Brain microvascular endothelial cell (primary cell): Measurements from ENCODE around the gene POLR3C.

ENCODE experiments used
- DNase-seq: peaks from one replicate; pipeline ENCODE4 v3.0.0-alpha.2; 2020
- H3K27ac ChIP-seq: fragments of 250-450 bp; sonication (Bioruptor Pico); 2 replicates; pipeline ENCODE4 v1.5.1; 2020; ENCODE audit warnings: mild to moderate bottlenecking, moderate library complexity
- H3K27me3 ChIP-seq: fragments of 250-450 bp; sonication (Bioruptor Pico); replicated peaks from 2 replicates; pipeline ENCODE4 v1.5.1; 2020; ENCODE audit warnings: mild to moderate bottlenecking
- H3K36me3 ChIP-seq: fragments of 250-450 bp; sonication (Bioruptor Pico); replicated peaks from 2 replicates; pipeline ENCODE4 v1.5.1; 2020; ENCODE audit warnings: mild to moderate bottlenecking
- H3K4me3 ChIP-seq: 2 replicates; pipeline ENCODE4 v1.5.1; 2011; ENCODE audit warnings: low read depth, mild to moderate bottlenecking, control low read depth, low read length, moderate library complexity
- CTCF ChIP-seq: IDR thresholded peaks from 2 replicates; pipeline ENCODE4 v1.5.1; 2011; ENCODE audit warnings: low read depth, mild to moderate bottlenecking, moderate library complexity, low read length, control low read depth, inconsistent platforms; ENCODE audit errors: missing control alignments
- in situ Hi-C: cut with HindIII; loops from 2 replicates; pipeline ENCODE4 v1.10.0; 2017; ENCODE audit warnings: low sequenced_read_pairs, low pct_ligation_motif_present

The POLR3C gene

DNA sequence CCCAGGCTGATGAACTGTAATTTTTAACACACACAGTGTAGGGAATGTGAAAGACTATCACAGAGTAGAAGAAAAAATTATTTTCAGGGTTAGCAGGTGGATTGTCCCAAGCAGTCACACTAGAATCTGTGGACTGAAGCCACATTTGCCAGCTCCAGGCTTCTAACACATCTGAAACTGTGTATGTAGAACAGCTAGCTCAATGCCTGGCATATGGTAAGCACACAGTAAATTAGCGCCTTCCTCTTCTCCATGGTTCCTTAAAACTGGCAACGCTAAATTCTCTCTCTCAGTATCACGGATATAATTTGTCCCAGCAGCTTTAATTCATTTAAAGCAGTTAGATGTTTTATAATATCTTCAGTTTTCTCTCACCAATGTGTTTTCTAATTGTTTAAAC, 19.0 kb downstream of the POLR3C start:
- DNase-seq: no peak
- Histone ChIP-seq H3K27me3 (no peaks in the 10 kb centered on the region), H3K4me3 (no peak overlapping the region), H3K36me3 (peaks cover 54% of the 10 kb centered on the region), H3K27ac (no peak overlapping the region)
- no peak for TF ChIP-seq CTCF
- in situ Hi-C loops: no loop called here

DNA sequence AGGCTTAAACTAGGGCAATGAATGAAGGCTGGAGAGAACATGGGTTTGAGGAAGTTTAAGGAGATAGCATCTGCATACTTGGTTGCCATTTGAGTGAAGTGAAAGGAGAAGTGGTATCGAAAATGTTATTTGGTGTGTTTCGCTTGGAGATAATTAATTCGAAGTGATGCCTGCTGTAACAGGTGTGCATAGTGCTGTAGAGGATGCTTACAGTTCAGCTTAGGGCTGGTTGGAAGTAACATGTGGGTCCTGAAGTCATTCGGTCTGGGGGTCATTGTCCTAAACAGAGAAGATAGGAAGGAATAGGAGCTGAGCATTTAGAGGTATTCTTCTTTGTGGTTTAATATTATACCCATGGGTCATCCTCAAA, 21.1 kb downstream of the POLR3C start:
- no peak for TF ChIP-seq CTCF
- H3K4me3 ChIP-seq: peak overlapping the region; percentile 67
- no peak for DNase-seq
- H3K36me3 ChIP-seq: peaks cover 55% of the 10 kb centered on the region
- no peaks in the 10 kb centered on the region for H3K27me3 ChIP-seq
- in situ Hi-C loops: no loop called here
- no peak overlapping the region for H3K27ac ChIP-seq

- peak within 1 kb of the TSS; percentile 42 for H3K27ac ChIP-seq
- in situ Hi-C loops: no loop called here
- H3K27me3 ChIP-seq: no peaks in the 10 kb centered on the region
- DNase-seq: peak; percentile 65
- H3K36me3 ChIP-seq: peaks cover 55% of the 10 kb centered on the region
- H3K4me3 ChIP-seq: peak within 1 kb of the TSS; percentile 67
- peak; percentile 98 for TF ChIP-seq CTCF
Observed at GRCh38 chr1:145845514-145846161, 21.6 kb downstream of the POLR3C start, which contains the start of gene NUDT17. NUDT17 (plus strand) TSS chr1:145845630; CDS start chr1:145845641, 11 bp downstream.

DNA sequence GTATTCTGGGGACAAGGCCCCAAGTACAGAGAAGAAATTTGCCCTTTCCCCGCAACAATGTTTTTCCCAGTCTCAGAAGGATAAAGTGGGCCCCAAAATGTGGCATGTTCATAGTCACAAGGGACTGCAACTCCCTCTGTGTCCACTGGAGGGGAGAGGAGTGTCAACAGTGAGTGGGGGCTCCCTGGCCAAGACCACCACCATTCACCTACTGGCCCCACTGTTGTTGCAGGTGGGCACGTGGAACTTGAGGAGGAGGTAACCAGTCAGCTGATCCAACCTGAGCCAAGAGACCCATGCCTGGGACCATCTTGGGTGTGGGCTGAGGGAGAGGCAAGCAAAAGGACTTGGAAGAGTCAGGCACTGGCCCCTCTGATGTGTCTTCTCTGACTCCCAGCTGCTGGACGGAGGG, 22.2 kb downstream of the POLR3C start:
- in situ Hi-C loops: no loop called here
- H3K4me3 ChIP-seq: peak overlapping the region; percentile 67
- no peak for DNase-seq
- peaks cover 54% of the 10 kb centered on the region for H3K36me3 ChIP-seq
- H3K27me3 ChIP-seq: no peaks in the 10 kb centered on the region
- H3K27ac ChIP-seq: no peak overlapping the region
- peak; percentile 80 for TF ChIP-seq CTCF

GRCh38 chr1:145847827-145848226, 23.8 kb downstream of the POLR3C start:
- no peaks in the 10 kb centered on the region for H3K27me3 ChIP-seq
- H3K27ac ChIP-seq: no peak overlapping the region
- TF ChIP-seq CTCF: no peak
- no peak for DNase-seq
- no peak overlapping the region for H3K4me3 ChIP-seq
- in situ Hi-C loops: no loop called here
- peaks cover 55% of the 10 kb centered on the region for H3K36me3 ChIP-seq
